H1 (cell line): ENCODE data around the gene ACACA. TPM values are rescaled to one million over a fixed set of nuclear protein-coding genes. Genes with fewer than 3 reads are reported as not detected.

Experiments
- CTCF ChIA-PET: fragments of 300-600 bp; sonication (Branson Sonifier 250); formaldehyde crosslinking; loops from one replicate; lab custom pipeline; 2021; ENCODE audit not compliant: partially characterized antibody; lab: Charles Lee
- POLR2A ChIA-PET: fragments of 300-600 bp; sonication (Branson Sonifier 250); formaldehyde crosslinking; loops from one replicate; lab custom pipeline; 2021; ENCODE audit warnings: inconsistent platforms; ENCODE audit not compliant: partially characterized antibody; lab: Charles Lee
- DNase-seq, 2 experiments: peaks; one replicate each; pipeline versions ENCODE4 v3.0.0 to v3.0.0-alpha.2; 2010 to 2022; ENCODE audit warnings: low spot score in 2 of 2, low read depth in 1 of 2, mixed read lengths in 1 of 2
- FAIRE-seq: peaks from 2 replicates; lab custom pipeline; 2011; peaks lifted over from hg19 to GRCh38; lab: Jason Lieb, UNC
- H2AFZ ChIP-seq: 2 replicates; pipeline ENCODE4 v1.8.1; 2012; ENCODE audit warnings: low read length, inconsistent platforms
- H2AK5ac ChIP-seq: 2 replicates; pipeline ENCODE4 v1.6.1; 2013; ENCODE audit warnings: low read depth, low read length
- H2BK120ac ChIP-seq: replicated peaks from 2 replicates; pipeline ENCODE3; 2013; ENCODE audit warnings: low read depth, low read length, inconsistent platforms
- H2BK12ac ChIP-seq: 2 replicates; pipeline ENCODE4 v1.6.1; 2013; ENCODE audit warnings: low read depth, low read length
- H2BK15ac ChIP-seq: 2 replicates; pipeline ENCODE4 v1.6.1; 2013; ENCODE audit warnings: low read length
- H2BK20ac ChIP-seq: 2 replicates; pipeline ENCODE4 v1.6.1; 2013; ENCODE audit warnings: low read length
- H2BK5ac ChIP-seq: 2 replicates; pipeline ENCODE4 v1.6.1; 2013; ENCODE audit warnings: low read depth, low read length
- H3K14ac ChIP-seq: 2 replicates; pipeline ENCODE4 v1.6.1; 2013; ENCODE audit warnings: inconsistent platforms; ENCODE audit not compliant: insufficient read length
- H3K18ac ChIP-seq: 2 replicates; pipeline ENCODE4 v1.6.1; 2013; ENCODE audit warnings: low read length; ENCODE audit errors: extremely low read depth
- H3K23ac ChIP-seq: 2 replicates; pipeline ENCODE4 v1.6.1; 2013; ENCODE audit warnings: inconsistent platforms; ENCODE audit not compliant: insufficient read length
- H3K23me2 ChIP-seq: 2 replicates; pipeline ENCODE4 v1.6.1; 2013; ENCODE audit warnings: low read depth, low read length
- H3K27ac ChIP-seq: 2 replicates; pipeline ENCODE4 v1.6.1; 2011; ENCODE audit warnings: low read depth, low read length, inconsistent platforms
- H3K27me3 ChIP-seq, 4 experiments: replicated peaks in 1 of 4; 1 replicate in 1 of 4; 2 replicates in 3 of 4; pipeline versions ENCODE4 v1.6.1 to v1.8.1; 2011 to 2013; ENCODE audit warnings: low read length in 3 of 4, mild to moderate bottlenecking in 3 of 4, inconsistent platforms in 2 of 4, mixed read lengths in 2 of 4, moderate library complexity in 1 of 4; ENCODE audit not compliant: control insufficient read depth in 3 of 4, insufficient read depth in 3 of 4; ENCODE audit errors: extremely low read depth in 1 of 4
- H3K36me3 ChIP-seq, 4 experiments: 2 replicates each; pipeline versions ENCODE4 v1.6.1 to v1.8.1; 2011 to 2013; ENCODE audit warnings: mild to moderate bottlenecking in 4 of 4, low read length in 3 of 4, moderate library complexity in 2 of 4, control low read depth in 1 of 4, inconsistent platforms in 1 of 4; ENCODE audit not compliant: insufficient read depth in 4 of 4, control insufficient read depth in 2 of 4
- H3K4ac ChIP-seq: replicated peaks from 2 replicates; pipeline ENCODE3; 2013; ENCODE audit warnings: low read length, low read depth, mixed read lengths, inconsistent platforms; ENCODE audit not compliant: insufficient read length
- H3K4me1 ChIP-seq, 4 experiments: replicated peaks in 1 of 4; 1 replicate in 1 of 4; 2 replicates in 3 of 4; pipeline versions ENCODE4 v1.6.1 to v1.8.1; 2011 to 2013; ENCODE audit warnings: low read length in 3 of 4, inconsistent platforms in 2 of 4, mixed read lengths in 1 of 4; ENCODE audit not compliant: insufficient read depth in 4 of 4, control insufficient read depth in 3 of 4
- H3K4me2 ChIP-seq, 2 experiments: 2 replicates each; pipeline versions ENCODE4 v1.6.1 to v1.8.1; 2011 to 2013; ENCODE audit warnings: low read depth in 2 of 2, low read length in 2 of 2, control low read depth in 1 of 2, inconsistent platforms in 1 of 2, mild to moderate bottlenecking in 1 of 2; ENCODE audit not compliant: insufficient read depth in 1 of 2
- H3K4me3 ChIP-seq, 4 experiments: fragments of 200-600, 300-600 bp in 1 of 4; sonication (generic), shearing (Covaris generic), sonication (Bioruptor Twin) in 1 of 4; 2 replicates each; pipeline versions ENCODE4 v1.5.1 to v1.8.1; 2011 to 2016; ENCODE audit warnings: low read length in 4 of 4, low read depth in 3 of 4, control low read depth in 2 of 4, inconsistent platforms in 2 of 4, mild to moderate bottlenecking in 2 of 4, mixed read lengths in 1 of 4, moderate library complexity in 1 of 4; ENCODE audit not compliant: insufficient read depth in 2 of 4; ENCODE audit errors: extremely low read depth in 1 of 4
- H3K56ac ChIP-seq: replicated peaks from 2 replicates; pipeline ENCODE3; 2013; ENCODE audit warnings: low read depth, mild to moderate bottlenecking, mixed read lengths, low read length, inconsistent platforms; ENCODE audit not compliant: insufficient read length
- H3K79me1 ChIP-seq: 2 replicates; pipeline ENCODE4 v1.6.1; 2013; ENCODE audit warnings: low read depth, low read length, control low read depth
- H3K79me2 ChIP-seq, 2 experiments: 2 replicates each; pipeline versions ENCODE4 v1.6.1 to v1.8.1; 2012 to 2013; ENCODE audit warnings: low read length in 2 of 2, mild to moderate bottlenecking in 2 of 2, inconsistent platforms in 1 of 2; ENCODE audit not compliant: insufficient read depth in 2 of 2, control insufficient read depth in 1 of 2
- H3K9ac ChIP-seq, 4 experiments: replicated peaks in 1 of 4; 1 replicate in 1 of 4; 2 replicates in 3 of 4; pipeline versions ENCODE4 v1.6.1 to v1.8.1; 2011 to 2013; ENCODE audit warnings: low read depth in 3 of 4, low read length in 3 of 4, control low read depth in 2 of 4, mild to moderate bottlenecking in 2 of 4, moderate library complexity in 2 of 4, inconsistent platforms in 1 of 4; ENCODE audit errors: extremely low read depth in 1 of 4
- H3K9me3 ChIP-seq, 2 experiments: 2 replicates each; pipeline versions ENCODE4 v1.6.1 to v1.8.1; 2012 to 2013; ENCODE audit warnings: mild to moderate bottlenecking in 2 of 2, moderate library complexity in 2 of 2, control low read depth in 1 of 2, inconsistent platforms in 1 of 2, low read depth in 1 of 2, low read length in 1 of 2, mixed read lengths in 1 of 2; ENCODE audit not compliant: insufficient read depth in 2 of 2
- H4K20me1 ChIP-seq, 2 experiments: replicated peaks in 1 of 2; 2 replicates each; pipeline versions ENCODE3 to v1.8.1; 2011 to 2013; ENCODE audit warnings: inconsistent platforms in 2 of 2, low read length in 2 of 2, mild to moderate bottlenecking in 1 of 2; ENCODE audit not compliant: insufficient read depth in 2 of 2, control insufficient read depth in 1 of 2
- H4K5ac ChIP-seq: 2 replicates; pipeline ENCODE4 v1.6.1; 2013; ENCODE audit warnings: low read length, low read depth, mixed read lengths, inconsistent platforms; ENCODE audit not compliant: insufficient read length
- H4K8ac ChIP-seq: 2 replicates; pipeline ENCODE4 v1.8.0; 2013; ENCODE audit warnings: mild to moderate bottlenecking, moderate library complexity, low read length, inconsistent platforms; ENCODE audit not compliant: insufficient read depth; ENCODE audit errors: extremely low read depth
- H4K91ac ChIP-seq: replicated peaks from 2 replicates; pipeline ENCODE3; 2013; ENCODE audit warnings: low read length, mixed read lengths, inconsistent platforms; ENCODE audit not compliant: insufficient read length
- ASH2L ChIP-seq: fragments of 200-600, 300-600 bp; sonication (generic); IDR thresholded peaks from one replicate; pipeline ENCODE4 v1.7.1; 2017; ENCODE audit warnings: low read length
- CTBP2 ChIP-seq: IDR thresholded peaks from 2 replicates; pipeline ENCODE4 v1.7.0; 2011; ENCODE audit warnings: borderline replicate concordance, mild to moderate bottlenecking, moderate library complexity, mixed read lengths, low read length; ENCODE audit not compliant: insufficient read depth, insufficient read length
- EGR1 ChIP-seq: IDR thresholded peaks from 2 replicates; pipeline ENCODE4 v1.6.1; 2011; ENCODE audit warnings: low read depth, low read length, borderline replicate concordance
- GABPA ChIP-seq: IDR thresholded peaks from 2 replicates; pipeline ENCODE4 v1.6.1; 2011; ENCODE audit warnings: mild to moderate bottlenecking, low read length, moderate library complexity, borderline replicate concordance; ENCODE audit not compliant: insufficient read depth
- GTF2F1 ChIP-seq: IDR thresholded peaks from 2 replicates; pipeline ENCODE4 v1.6.1; 2012; ENCODE audit warnings: low read depth, low read length, improper control_type of control experiment, borderline replicate concordance
- KDM4A ChIP-seq: IDR thresholded peaks from one replicate; pipeline ENCODE4 v1.7.1; 2012; ENCODE audit warnings: low read depth, mild to moderate bottlenecking, moderate library complexity, low read length, inconsistent platforms; ENCODE audit not compliant: severe bottlenecking
- KDM5A ChIP-seq: fragments of 200-600 bp; IDR thresholded peaks from 2 replicates; pipeline ENCODE4 v1.7.1; 2012; ENCODE audit warnings: mild to moderate bottlenecking, low read length, inconsistent platforms, mixed read lengths
- RNF2 ChIP-seq: fragments of 200-900, 300-1000 bp; sonication (generic); IDR thresholded peaks from 2 replicates; pipeline ENCODE4 v1.7.1; 2016; ENCODE audit warnings: borderline replicate concordance, low read depth, mild to moderate bottlenecking, antibody characterized with exemption, low read length; ENCODE audit not compliant: poor library complexity, severe bottlenecking; ENCODE audit errors: missing control alignments
- TBP ChIP-seq: IDR thresholded peaks from 2 replicates; pipeline ENCODE4 v1.6.1; 2011; ENCODE audit warnings: low read depth, low read length, improper control_type of control experiment
- TCF12 ChIP-seq: IDR thresholded peaks from 2 replicates; pipeline ENCODE4 v1.6.1; 2011; ENCODE audit warnings: low read depth, mild to moderate bottlenecking, low read length
- WGBS, 2 experiments: shearing (Covaris generic) in 1 of 2; methylation state at CpG; one replicate each; pipeline versions ENCODE4 v1.1.6 to v1.1.7; 2013 to 2015; ENCODE audit warnings: low lambda C conversion rate in 2 of 2, mixed read lengths in 2 of 2, inconsistent platforms in 1 of 2, low coverage in 1 of 2, missing lambda C conversion rate in 1 of 2; ENCODE audit not compliant: insufficient replicate concordance in 2 of 2, insufficient coverage in 1 of 2, insufficient read length in 1 of 2; ENCODE audit errors: extremely low coverage in 1 of 2, missing lambda C conversion rate in 1 of 2; 5-methylcytosine and 5-hydroxymethylcytosine counted together
- polyA plus RNA-seq, 7 experiments: library from polyadenylated mRNA; depleted of rRNA in 3 of 7; stranded (reverse) in 5 of 7; unstranded in 2 of 7; fragments of >200 nt in 5 of 7; fragments of 200-250 nt in 2 of 7; gene quantifications; 1 replicate in 5 of 7; 2 replicates in 1 of 7; 4 replicates in 1 of 7; pipeline versions ENCODE4 v1.2.1 to v1.2.3, GENCODE V29; 2011 to 2013; ENCODE audit warnings: missing spikeins in 2 of 7, mixed read lengths in 2 of 7
- total RNA-seq: library from RNA; stranded (reverse); fragmentation: NEBNext Ultra II Directional; extraction: Animal tissue kit (Norgen Biotek cat#: 25700); gene quantifications from 2 replicates; pipeline ENCODE4 v1.2.1, GENCODE V29; 2021

Gene ACACA
- total and polyA plus RNA-seq, 2 of the 8 experiments (the other 6 are each of a cell fraction or from before 2014, with no cell fraction given) = 74.0 to 160 TPM

GRCh38 chr17:37358830-37359681 lies 47.6 kb downstream of the ACACA start:
- peak overlapping the region; percentile 77 for H3K56ac ChIP-seq
- peak overlapping the region; percentile 58 for H3K14ac ChIP-seq
- CTCF ChIA-PET = interaction anchor here (1.0 to 1.6 kb wide), 5 partner anchors 9 to 38 kb away, joined by 3 to 7 read pairs (median 4); no protein-coding TSS in a partner anchor
- peaks cover 3% of the 10 kb centered on the region; the same call in 1 of the 2 replicates for H3K79me1 ChIP-seq
- peak overlapping the region; percentile 92 for H4K5ac ChIP-seq
- peaks cover 25 to 43% of the 10 kb centered on the region in 2 experiments for H3K79me2 ChIP-seq
- no peak overlapping the region for H2BK20ac ChIP-seq
- peak overlapping the region; percentile 98 for H4K91ac ChIP-seq
- H3K36me3 ChIP-seq = peaks cover 0 to 3% (median 0%) of the 10 kb centered on the region in 4 experiments; a peak in 1 of 8 replicates
- peaks cover 10% of the 10 kb centered on the region for H3K23me2 ChIP-seq
- WGBS, 2 experiments = 2% methylated on average over 35 of the region's 88 CpGs; no CpG with 5 or more reads in 1 of the 2 experiments
- peak; percentile 96 for DNase-seq
- peak overlapping the region; percentile 99 for H2BK12ac ChIP-seq
- peak overlapping the region; percentile 97 for H3K18ac ChIP-seq
- H3K4me2 ChIP-seq = peak overlapping the region; percentile 75 to 84
- peak overlapping the region; percentile 77 to 85 (median 80) for H3K9ac ChIP-seq
- peak overlapping the region; percentile 95 for H2BK5ac ChIP-seq
- H2BK120ac ChIP-seq = peak overlapping the region; percentile 97
- peak overlapping the region; percentile 69 for H3K27ac ChIP-seq
- H3K4me3 ChIP-seq = peak overlapping the region; percentile 83 to 95 (median 88)
- no peak for FAIRE-seq
- no peak overlapping the region for H2BK15ac ChIP-seq
- H3K9me3 ChIP-seq = no peaks in the 10 kb centered on the region
- POLR2A ChIA-PET = interaction anchor here (0.6 to 2.3 kb wide), 24 partner anchors 9 to 1598 kb away, joined by 3 to 15 read pairs (median 4); partner anchors contain the start of genes ACACA and TADA2A
- peaks cover 3 to 4% of the 10 kb centered on the region in 2 experiments for H4K20me1 ChIP-seq
- H3K4me1 ChIP-seq = peaks cover 0 to 12% (median 7%) of the 10 kb centered on the region in 4 experiments; a peak in 6 of 7 replicates
- peak overlapping the region; percentile 77 for H2AFZ ChIP-seq
- 0 out of 2 replicates have a peak overlapping the region, but pooled peaks have one; percentile 46 for H2AK5ac ChIP-seq
- H3K27me3 ChIP-seq = no peaks in the 10 kb centered on the region
- no peak overlapping the region for H3K23ac ChIP-seq
- H3K4ac ChIP-seq = peak overlapping the region; percentile 98
- H4K8ac ChIP-seq = peak overlapping the region; percentile 94
- TF ChIP-seq KDM5A (no peak), RNF2 (no peak), ASH2L (peak; percentile 48), KDM4A (peak; percentile 33), GTF2F1 (0 out of 2 replicates have a peak, but pooled peaks have one; percentile 4), CTBP2 (no peak), TBP (peak; percentile 61; the same call in 1 of the 2 replicates), GABPA (no peak), TCF12 (0 out of 2 replicates have a peak, but pooled peaks have one; percentile 5), EGR1 (peak; percentile 36; the same call in 1 of the 2 replicates)
